Measurements from ENCODE around the gene MAP3K2. TPM values are rescaled to one million over a fixed set of nuclear protein-coding genes. Genes with fewer than 3 reads are reported as not detected.

Gene MAP3K2
- total and polyA plus RNA-seq, 2 of the 8 experiments (the other 6 are each of a cell fraction or from before 2014, with no cell fraction given) = 2.0 to 23.2 TPM

- 2% methylated on average over 55 of the region's 55 CpGs; no CpG with 5 or more reads in 1 of the 2 experiments for WGBS, 2 experiments (ENCODE audit: extremely low coverage in 1 of 2, insufficient coverage in 1 of 2, insufficient read length in 1 of 2, insufficient replicate concordance in 2 of 2, low coverage in 1 of 2, low lambda C conversion rate in 2 of 2, missing lambda C conversion rate in 1 of 2)
- Histone ChIP-seq H2BK12ac (ENCODE audit: low read depth, low read length) (no peak within 1 kb of the TSS), H3K27me3 (replicated peaks in 1 of 4; ENCODE audit: control insufficient read depth in 3 of 4, extremely low read depth in 1 of 4, insufficient read depth in 3 of 4, low read length in 3 of 4) (no peaks in the 10 kb centered on the region), H3K79me1 (ENCODE audit: low read depth, low read length) (peaks cover 3% of the 10 kb centered on the region; the same call in 1 of the 2 replicates), H3K56ac (replicated peaks; ENCODE audit: insufficient read length, low read depth, low read length) (peak within 1 kb of the TSS; percentile 79), H4K8ac (ENCODE audit: extremely low read depth, insufficient read depth, low read length) (peak within 1 kb of the TSS; percentile 97; the same call in 1 of the 2 replicates), H2BK15ac (ENCODE audit: low read length) (no peak within 1 kb of the TSS), H2BK5ac (ENCODE audit: low read depth, low read length) (peak within 1 kb of the TSS; percentile 74; the same call in 1 of the 2 replicates), H3K23ac (ENCODE audit: insufficient read length) (no peak within 1 kb of the TSS), H2BK20ac (ENCODE audit: low read length) (no peak within 1 kb of the TSS), H4K5ac (ENCODE audit: insufficient read length, low read depth, low read length) (peak within 1 kb of the TSS; percentile 94), H2AFZ (ENCODE audit: low read length) (peak within 1 kb of the TSS; percentile 43; the same call in 1 of the 2 replicates), H3K23me2 (ENCODE audit: low read depth, low read length) (peaks cover 4% of the 10 kb centered on the region), H2BK120ac (replicated peaks; ENCODE audit: low read depth, low read length) (no peak within 1 kb of the TSS), H3K9me3 (ENCODE audit: insufficient read depth in 2 of 2, low read depth in 1 of 2, low read length in 1 of 2) (no peaks in the 10 kb centered on the region), H3K14ac (ENCODE audit: insufficient read length) (no peak within 1 kb of the TSS), H3K18ac (ENCODE audit: extremely low read depth, low read length) (peak within 1 kb of the TSS; percentile 74), H3K36me3 (ENCODE audit: control insufficient read depth in 2 of 4, insufficient read depth in 4 of 4, low read length in 3 of 4) (peaks cover 12 to 35% (median 31%) of the 10 kb centered on the region in 4 experiments), H3K27ac (ENCODE audit: low read depth, low read length) (peak within 1 kb of the TSS; percentile 66), H3K9ac (replicated peaks in 1 of 4; ENCODE audit: extremely low read depth in 1 of 4, low read depth in 3 of 4, low read length in 3 of 4) (peak within 1 kb of the TSS; percentile 68 to 90 (median 86)), H3K4me3 (ENCODE audit: extremely low read depth in 1 of 4, insufficient read depth in 2 of 4, low read depth in 3 of 4, low read length in 4 of 4) (peak within 1 kb of the TSS; percentile 57 to 87 (median 78)), H3K4me1 (replicated peaks in 1 of 4; ENCODE audit: control insufficient read depth in 3 of 4, insufficient read depth in 4 of 4, low read length in 3 of 4) (peaks cover 0 to 4% (median 4%) of the 10 kb centered on the region in 4 experiments; a peak in 4 of 7 replicates), H3K79me2 (ENCODE audit: control insufficient read depth in 1 of 2, insufficient read depth in 2 of 2, low read length in 2 of 2) (peaks cover 0 to 13% of the 10 kb centered on the region in 2 experiments; a peak in 2 of 4 replicates), H4K20me1 (replicated peaks in 1 of 2; ENCODE audit: control insufficient read depth in 1 of 2, insufficient read depth in 2 of 2, low read length in 2 of 2) (peaks cover 0 to 3% of the 10 kb centered on the region in 2 experiments), H2AK5ac (ENCODE audit: low read depth, low read length) (0 out of 2 replicates have a peak within 1 kb of the TSS, but pooled peaks have one; percentile 70), H4K91ac (replicated peaks; ENCODE audit: insufficient read length, low read length) (peak within 1 kb of the TSS; percentile 84), H3K4ac (replicated peaks; ENCODE audit: insufficient read length, low read depth, low read length) (peak within 1 kb of the TSS; percentile 89), H3K4me2 (ENCODE audit: insufficient read depth in 1 of 2, low read depth in 2 of 2, low read length in 2 of 2) (peak within 1 kb of the TSS; percentile 66 to 92)
- FAIRE-seq (no peak), DNase-seq (ENCODE audit: low read depth in 1 of 2, low spot score in 2 of 2) (peak; percentile 53 to 88)
- ChIA-PET POLR2A (ENCODE audit: partially characterized antibody) (interaction anchor here (0.7 to 2.5 kb wide), 22 partner anchors 10 to 409 kb away, joined by 3 to 14 read pairs (median 3); no protein-coding TSS in a partner anchor), CTCF (ENCODE audit: partially characterized antibody) (interaction anchor here (0.6 to 2.2 kb wide), 18 partner anchors 12 to 345 kb away, joined by 3 to 9 read pairs (median 4); no protein-coding TSS in a partner anchor)
- TF ChIP-seq POLR2AphosphoS5 (IDR thresholded peaks at IDR 0.05; ENCODE audit: low read depth, low read length) = peak; percentile 83; the same call in 1 of the 2 replicates
- no peak for TF ChIP-seq NRF1 (IDR thresholded peaks at IDR 0.05; ENCODE audit: low read depth, low read length)
- TF ChIP-seq CBX5 (IDR thresholded peaks at IDR 0.05; ENCODE audit: low read depth, low read length) = no peak
- TF ChIP-seq ATF3 (IDR thresholded peaks at IDR 0.05; ENCODE audit: insufficient read depth, low read depth, low read length) = no peak
- no peak for TF ChIP-seq POU5F1 (IDR thresholded peaks at IDR 0.05; ENCODE audit: low read depth, low read length)
- no peak for TF ChIP-seq BCL11A (IDR thresholded peaks at IDR 0.05; ENCODE audit: low read depth in 2 of 2, low read length in 2 of 2)
- 0 out of 2 replicates have a peak, but pooled peaks have one; percentile 8 for TF ChIP-seq TEAD4 (IDR thresholded peaks at IDR 0.05; ENCODE audit: low read depth, low read length)
- no peak for TF ChIP-seq HDAC6 (IDR thresholded peaks at IDR 0.05; ENCODE audit: low read depth, low read length)
- TF ChIP-seq MAX (IDR thresholded peaks at IDR 0.05) = peak; percentile 60; the same call in 1 of the 2 replicates
- no peak for TF ChIP-seq RXRA (IDR thresholded peaks at IDR 0.05; ENCODE audit: insufficient read depth, low read depth, low read length)
Measured at GRCh38 chr2:127293748-127294562, 93.8 kb downstream of the MAP3K2 start, which contains the start of gene ERCC3. ERCC3 (minus strand) TSS chr2:127294144; CDS start chr2:127294081, 63 bp downstream.
